Measurements from ENCODE around the gene TBCD. TPM values are rescaled to one million over a fixed set of nuclear protein-coding genes. Genes with fewer than 3 reads are reported as not detected.

TBCD gene
- total RNA-seq, 1 experiment from 2014 or later, result 129 TPM

- no peak overlapping the region for H3K9ac ChIP-seq (ENCODE audit: extremely low read depth, insufficient read length, low read length)
- peaks cover 5 to 10% of the 10 kb centered on the region in 2 experiments for H3K4me1 Mint-ChIP-seq
- no peak overlapping the region for H3T11ph ChIP-seq (ENCODE audit: low read length)
- no peak overlapping the region for H2AK5ac ChIP-seq (ENCODE audit: insufficient read length, low read length)
- H2AFZ ChIP-seq (ENCODE audit: low read length), result no peak overlapping the region
- no peak overlapping the region for H3K27ac ChIP-seq (ENCODE audit: insufficient read length, low read depth, low read length)
- no peaks in the 10 kb centered on the region for H3K9me3 ChIP-seq (ENCODE audit: control insufficient read depth, low read depth, low read length)
- no peak overlapping the region for H2BK120ac ChIP-seq (ENCODE audit: low read depth, low read length, poor library complexity, severe bottlenecking)
- H2BK5ac ChIP-seq (ENCODE audit: insufficient read length, low read length), result no peak overlapping the region
- no peak overlapping the region for H2BK20ac ChIP-seq (ENCODE audit: low read depth, low read length, poor library complexity, severe bottlenecking)
- H3K23me2 ChIP-seq (ENCODE audit: insufficient read length, low read depth, low read length, poor library complexity, severe bottlenecking), result peaks cover 4% of the 10 kb centered on the region
- H4K5ac ChIP-seq (ENCODE audit: insufficient read length, low read depth, low read length), result no peak overlapping the region
- H4K8ac ChIP-seq (replicated peaks; ENCODE audit: insufficient read length, low read depth, low read length), result no peak overlapping the region
- no peak overlapping the region for H2BK15ac ChIP-seq (ENCODE audit: low read depth, low read length)
- no peak overlapping the region for H3K4ac ChIP-seq (ENCODE audit: low read depth, low read length)
- H3K9me3 Mint-ChIP-seq, result peaks cover 0 to 5% of the 10 kb centered on the region in 2 experiments; a peak in 3 of 5 replicates
- no peak for DNase-seq
- no peak overlapping the region for H4K91ac ChIP-seq (ENCODE audit: insufficient read length, low read depth, low read length)
- H3K14ac ChIP-seq (ENCODE audit: insufficient read depth, low read length), result no peak overlapping the region; the same call in 1 of the 2 replicates
- no peaks in the 10 kb centered on the region; the same call in 1 of the 2 replicates for H3K79me2 ChIP-seq (ENCODE audit: insufficient read depth, low read length)
- H4K20me1 ChIP-seq (ENCODE audit: control insufficient read depth, insufficient read depth, insufficient read length), result no peaks in the 10 kb centered on the region
- no peak overlapping the region for H2BK12ac ChIP-seq (ENCODE audit: insufficient read length, low read depth, low read length)
- TF ChIP-seq CTCF (conservative IDR thresholded peaks at IDR 0.05), result no peak
- no peak overlapping the region for H3K18ac ChIP-seq (ENCODE audit: insufficient read length, low read depth, low read length)
- no peaks in the 10 kb centered on the region for H3K27me3 Mint-ChIP-seq (ENCODE audit: low read depth)
- H3K23ac ChIP-seq (ENCODE audit: insufficient read length, low read depth, low read length), result no peak overlapping the region
- no peak overlapping the region for H3K4me2 ChIP-seq (ENCODE audit: insufficient read depth, insufficient read length, low read length)
- H3K4me3 Mint-ChIP-seq, result no peak overlapping the region
- no peaks in the 10 kb centered on the region for H3K4me1 ChIP-seq (ENCODE audit: insufficient read depth, low read length)
- H3K79me1 ChIP-seq (ENCODE audit: insufficient read depth, low read depth, low read length, poor library complexity, severe bottlenecking), result peaks cover 2% of the 10 kb centered on the region
- H3K56ac ChIP-seq (ENCODE audit: insufficient read length, low read depth, low read length), result no peak overlapping the region
- H3K36me3 Mint-ChIP-seq (ENCODE audit: insufficient read depth in 1 of 3, low read depth in 3 of 3), result peaks cover 44 to 62% (median 48%) of the 10 kb centered on the region in 3 experiments
- no CpG with 5 or more reads among the region's 23 CpGs for WGBS (ENCODE audit: extremely low coverage, insufficient read length, low lambda C conversion rate)
- H3K27me3 ChIP-seq (ENCODE audit: insufficient read depth, low read length), result no peaks in the 10 kb centered on the region
- no peak overlapping the region for H3K27ac Mint-ChIP-seq
Measured at GRCh38 chr17:82779541-82779940, 27.7 kb downstream of the TBCD start.
